ENCODE results near the gene CDH24. TPM values are rescaled to one million over a fixed set of nuclear protein-coding genes. Genes with fewer than 3 reads are reported as not detected.

The CDH24 gene
- total and polyA plus RNA-seq, 12 donors, result 0.57 to 9.1 (median 1.6) TPM

DNA sequence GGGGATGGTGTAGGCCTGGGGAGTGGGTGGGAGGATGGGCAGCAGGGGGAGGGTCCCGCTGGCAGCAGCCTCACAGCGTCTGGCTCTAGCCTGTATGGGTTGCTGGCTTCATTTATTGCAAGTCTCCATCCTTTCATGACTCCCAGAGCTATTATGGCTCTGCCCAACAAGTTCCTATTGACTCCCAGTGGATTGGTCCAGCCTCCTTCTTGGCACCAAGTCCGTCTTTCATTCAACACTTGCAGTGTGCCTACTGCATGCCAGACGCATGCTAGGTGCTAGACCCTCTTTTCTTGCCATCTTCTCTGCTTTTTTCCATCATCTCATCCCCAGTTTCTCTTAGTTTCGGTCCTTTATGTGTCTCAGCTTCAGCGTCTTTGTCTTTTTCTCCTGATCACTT, 14.2 kb downstream of the CDH24 start:
- Histone ChIP-seq H3K27ac (no peak overlapping the region), H3K27me3 (no peaks in the 10 kb centered on the region), H3K4me3 (no peak overlapping the region), H3K4me1 (peaks cover 2 to 33% (median 19%) of the 10 kb centered on the region in 9 donors), H3K9me3 (no peaks in the 10 kb centered on the region), H3K36me3 (no peaks in the 10 kb centered on the region)
- intact Hi-C loops (cut with DNase I), result no loop called here
- DNase-seq, result no peak
- 86 to 88% methylated on average over 6 of the region's 6 CpGs for WGBS, 2 donors
- no peak for ATAC-seq
- no peak for TF ChIP-seq CTCF (IDR thresholded peaks at IDR 0.05)

GRCh38 chr14:23042162-23042965, 15.0 kb downstream of the CDH24 start, which contains the start of gene PSMB11:
TSS of gene PSMB11 (plus strand) at chr14:23042212. CDS start at chr14:23042226, 14 bp downstream.
- H3K9me3 ChIP-seq, result no peaks in the 10 kb centered on the region
- no peak within 1 kb of the TSS for H3K4me3 ChIP-seq
- no peak for TF ChIP-seq CTCF (IDR thresholded peaks at IDR 0.05)
- no peaks in the 10 kb centered on the region for H3K27me3 ChIP-seq
- H3K4me1 ChIP-seq, result peaks cover 2 to 30% (median 19%) of the 10 kb centered on the region in 9 donors
- intact Hi-C loops (cut with DNase I), result no loop called here
- 96% methylated on average over 36 of the region's 36 CpGs for WGBS, 2 donors
- no peak for DNase-seq
- H3K36me3 ChIP-seq, result no peaks in the 10 kb centered on the region
- ATAC-seq, result no peak
- no peak within 1 kb of the TSS for H3K27ac ChIP-seq

DNA sequence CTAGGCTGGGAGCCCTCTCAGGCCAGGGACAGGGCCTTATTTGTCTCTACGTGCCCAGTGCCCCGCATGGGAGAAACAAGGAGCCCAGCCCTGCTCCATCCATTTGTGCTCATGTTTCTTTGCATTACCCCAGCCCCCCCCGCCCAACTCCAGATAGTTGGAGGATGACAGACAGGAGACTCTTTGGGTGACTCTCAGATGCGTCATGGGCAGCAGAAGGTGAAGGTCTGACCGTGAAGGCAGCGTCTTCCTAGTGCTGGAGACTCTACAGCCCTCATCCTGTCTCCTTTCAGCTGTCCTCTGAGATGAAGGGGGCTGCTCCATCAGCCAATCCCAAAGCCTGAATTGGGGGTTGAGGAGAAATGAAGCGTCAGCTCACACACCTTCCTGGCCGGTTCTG, 15.6 kb downstream of the CDH24 start:
- intact Hi-C loops (cut with DNase I), result no loop called here
- TF ChIP-seq CTCF (IDR thresholded peaks at IDR 0.05), result no peak
- ATAC-seq, result no peak
- WGBS, 2 donors, result 86% methylated on average over 8 of the region's 8 CpGs
- H3K36me3 ChIP-seq, result no peaks in the 10 kb centered on the region
- no peaks in the 10 kb centered on the region for H3K9me3 ChIP-seq
- no peak for DNase-seq
- H3K4me1 ChIP-seq, result peaks cover 0 to 24% (median 13%) of the 10 kb centered on the region in 9 donors
- H3K27me3 ChIP-seq, result no peaks in the 10 kb centered on the region
- no peak overlapping the region for H3K27ac ChIP-seq
- H3K4me3 ChIP-seq, result no peak overlapping the region

DNA sequence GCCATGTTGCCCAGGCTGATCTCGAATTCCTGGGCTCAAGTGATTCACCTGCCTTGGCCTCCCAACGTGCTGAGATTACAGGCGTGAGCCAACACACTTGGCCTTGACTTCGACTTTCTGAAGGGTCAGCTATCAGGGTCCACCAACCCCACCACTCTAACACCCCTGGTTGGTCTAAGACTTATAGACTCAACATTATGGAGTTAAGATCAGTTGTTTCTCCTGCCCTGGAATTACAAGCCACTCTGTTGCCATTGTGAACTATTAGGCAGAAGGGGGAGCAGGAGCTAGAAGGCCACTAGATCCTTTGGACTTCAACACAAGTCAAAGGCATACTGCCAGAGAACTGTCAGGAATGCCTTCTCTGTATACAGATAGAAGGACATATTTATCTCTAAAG, 17.2 kb downstream of the CDH24 start:
- Histone ChIP-seq H3K27ac (no peak overlapping the region), H3K36me3 (no peaks in the 10 kb centered on the region), H3K9me3 (no peaks in the 10 kb centered on the region), H3K4me1 (peaks cover 0 to 16% (median 6%) of the 10 kb centered on the region in 9 donors), H3K27me3 (no peaks in the 10 kb centered on the region), H3K4me3 (no peak overlapping the region)
- 90 to 91% methylated on average over 4 of the region's 4 CpGs for WGBS, 2 donors
- ATAC-seq (no peak), DNase-seq (no peak)
- no peak for TF ChIP-seq CTCF (IDR thresholded peaks at IDR 0.05)
- intact Hi-C loops (cut with DNase I), result no loop called here

Measured in heart right ventricle (tissue), 16 donors.